GM23338 (cell line): ENCODE results near the gene PIGV. TPM values are rescaled to one million over a fixed set of nuclear protein-coding genes. Genes with fewer than 3 reads are reported as not detected.

Experiments used
- ATAC-seq: fragments of 200-7000 bp; cut with Tn5 transposase; 3 replicates; pipeline ENCODE4 v1.9.1; 2020
- DNase-seq: peaks from one replicate; pipeline ENCODE4 v3.0.0-alpha.2; 2015; ENCODE audit warnings: low spot score
- H2AFZ ChIP-seq: fragments of 200-600 bp; sonication (generic); 2 replicates; pipeline ENCODE4 v1.8.0; 2016; ENCODE audit warnings: antibody characterized with exemption, mild to moderate bottlenecking, moderate library complexity
- H3F3A ChIP-seq: fragments of 200-600 bp; sonication (generic); replicated peaks from 2 replicates; pipeline ENCODE4 v1.8.0; 2017; ENCODE audit warnings: antibody characterized with exemption, mixed run types, low read depth
- H3K27ac ChIP-seq: fragments of 200-600 bp; sonication (generic); 2 replicates; pipeline ENCODE4 v1.6.1; 2016; ENCODE audit warnings: low read depth
- H3K27me3 ChIP-seq: fragments of 200-600 bp; sonication (generic); 2 replicates; pipeline ENCODE4 v1.8.0; 2016; ENCODE audit warnings: mild to moderate bottlenecking, mixed run types, moderate library complexity; ENCODE audit not compliant: insufficient read depth
- H3K36me3 ChIP-seq: fragments of 200-600 bp; sonication (generic); 2 replicates; pipeline ENCODE4 v1.8.0; 2016; ENCODE audit warnings: mild to moderate bottlenecking; ENCODE audit not compliant: insufficient read depth
- H3K4me1 ChIP-seq: fragments of 200-600 bp; sonication (generic); 2 replicates; pipeline ENCODE4 v1.8.0; 2016; ENCODE audit warnings: mild to moderate bottlenecking, moderate library complexity; ENCODE audit not compliant: insufficient read depth
- H3K4me2 ChIP-seq: fragments of 200-600 bp; sonication (generic); 2 replicates; pipeline ENCODE4 v1.7.1; 2017; ENCODE audit warnings: mixed run types
- H3K4me3 ChIP-seq: fragments of 200-600 bp; sonication (generic); 2 replicates; pipeline ENCODE4 v1.6.1; 2016; ENCODE audit warnings: mixed run types
- H3K79me2 ChIP-seq: fragments of 200-600 bp; sonication (generic); replicated peaks from 2 replicates; pipeline ENCODE4 v1.8.0; 2017; ENCODE audit warnings: mild to moderate bottlenecking; ENCODE audit not compliant: insufficient read depth
- H3K9me2 ChIP-seq: fragments of 200-600 bp; sonication (generic); 2 replicates; pipeline ENCODE4 v1.8.0; 2017; ENCODE audit not compliant: insufficient read depth
- H4K20me1 ChIP-seq: fragments of 200-600 bp; sonication (generic); replicated peaks from 2 replicates; pipeline ENCODE4 v1.8.0; 2017; ENCODE audit warnings: mild to moderate bottlenecking; ENCODE audit not compliant: insufficient read depth
- H3K27ac Mint-ChIP-seq: 2 replicates; pipeline ENCODE4 v1.8.0; 2020; ENCODE audit warnings: inconsistent platforms, mild to moderate bottlenecking, moderate library complexity, mixed read lengths
- H3K27me3 Mint-ChIP-seq: 3 replicates; pipeline ENCODE4 v1.8.0; 2022; ENCODE audit warnings: low read depth, mild to moderate bottlenecking, moderate library complexity, mixed read lengths, inconsistent platforms; ENCODE audit not compliant: insufficient read depth, poor library complexity
- H3K36me3 Mint-ChIP-seq: 3 replicates; pipeline ENCODE4 v1.8.0; 2021; ENCODE audit warnings: low read depth, mild to moderate bottlenecking, inconsistent platforms, moderate library complexity, mixed read lengths
- H3K4me1 Mint-ChIP-seq: 3 replicates; pipeline ENCODE4 v1.8.0; 2020; ENCODE audit warnings: mild to moderate bottlenecking, inconsistent platforms, mixed read lengths
- H3K4me3 Mint-ChIP-seq: 3 replicates; pipeline ENCODE4 v1.8.0; 2021; ENCODE audit warnings: moderate library complexity, mild to moderate bottlenecking, inconsistent platforms, mixed read lengths
- H3K9me3 Mint-ChIP-seq: 3 replicates; pipeline ENCODE4 v1.8.0; 2020; ENCODE audit warnings: moderate library complexity, mild to moderate bottlenecking, inconsistent platforms, mixed read lengths
- CREB1 ChIP-seq: fragments of 250-450 bp; sonication (Bioruptor Pico); IDR thresholded peaks from 2 replicates; pipeline ENCODE4 v1.5.0; 2020; ENCODE audit warnings: low read depth, mild to moderate bottlenecking, moderate library complexity
- EZH2phosphoT487 ChIP-seq: fragments of 200-600 bp; sonication (generic); IDR thresholded peaks from one replicate; pipeline ENCODE4 v1.8.1; 2018; ENCODE audit warnings: antibody characterized with exemption; ENCODE audit not compliant: unreplicated experiment
- JUNB ChIP-seq: IDR thresholded peaks from one replicate; pipeline ENCODE4 v1.6.1; 2016; ENCODE audit warnings: antibody characterized with exemption; ENCODE audit not compliant: unreplicated experiment
- ZNF114 ChIP-seq: fragments of 250-450 bp; sonication (Bioruptor Pico); IDR thresholded peaks from 2 replicates; pipeline ENCODE4 v1.5.0; 2020; ENCODE audit warnings: mild to moderate bottlenecking, moderate library complexity
- ZNF462 ChIP-seq: fragments of 250-450 bp; sonication (Bioruptor Pico); IDR thresholded peaks from 2 replicates; pipeline ENCODE4 v1.5.0; 2020; ENCODE audit warnings: mild to moderate bottlenecking, moderate library complexity
- polyA plus RNA-seq: library from polyadenylated mRNA; unstranded; fragments of >200 nt; fragmentation: Nextera tagmentation; extraction: Ambion mirVana; gene quantifications from 2 replicates; pipeline ENCODE4 v1.2.1, GENCODE V29; 2016
- total RNA-seq: library from RNA; depleted of rRNA; stranded (reverse); fragments of >200 nt; shearing (Covaris generic); gene quantifications from 2 replicates; pipeline ENCODE4 v1.2.3, GENCODE V29; 2014
- TF ChIP-seq, protein P1 (sequence below): IDR thresholded peaks from one replicate; pipeline ENCODE4 v1.6.1; 2018; ENCODE audit warnings: antibody characterized with exemption; ENCODE audit not compliant: unreplicated experiment

Gene PIGV
- total and polyA plus RNA-seq, 2 experiments from 2014 or later = 4.5 to 12.6 TPM

DNA sequence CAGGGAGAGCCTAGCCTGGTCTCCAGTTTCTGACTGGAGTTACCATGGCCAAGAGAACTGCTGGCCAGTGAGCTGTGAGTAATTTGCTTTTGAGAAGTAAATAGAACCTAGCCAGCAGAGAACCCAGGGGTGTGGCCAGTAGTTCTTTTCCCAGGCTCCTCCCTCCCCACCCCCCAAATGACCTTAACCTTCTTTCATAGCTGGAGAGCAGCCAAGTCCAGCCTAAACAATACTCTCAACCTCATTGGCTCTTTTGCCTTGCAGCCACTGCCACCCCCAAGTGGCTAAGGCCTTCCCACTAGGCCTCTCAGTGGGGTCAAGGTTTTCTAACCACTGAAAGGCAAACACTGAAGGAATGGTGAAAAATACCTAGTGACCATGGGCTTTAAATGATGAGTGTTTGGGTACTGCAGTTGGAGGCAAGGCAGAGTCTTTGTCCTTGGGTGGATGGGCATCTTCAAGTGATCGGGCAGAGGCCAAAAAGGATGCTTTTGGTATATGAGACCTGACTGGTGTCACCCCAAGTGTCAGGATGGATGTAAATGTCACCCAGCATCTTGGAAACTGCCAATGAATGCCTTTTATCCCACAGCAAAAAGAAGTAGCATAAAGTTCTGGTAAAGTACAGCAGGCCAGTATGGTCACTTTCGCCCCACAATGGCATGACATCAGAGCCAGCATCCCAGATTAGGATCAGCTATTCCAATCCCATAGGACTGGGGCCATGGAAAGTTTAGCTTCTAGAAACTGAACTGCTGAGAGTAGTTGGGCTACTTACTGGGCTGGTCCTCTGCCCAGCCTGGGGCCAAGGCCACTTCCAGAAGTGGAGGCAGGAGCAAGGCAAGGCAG, 3.5 kb upstream of the PIGV start (continued):
- TF ChIP-seq, protein P1, sequence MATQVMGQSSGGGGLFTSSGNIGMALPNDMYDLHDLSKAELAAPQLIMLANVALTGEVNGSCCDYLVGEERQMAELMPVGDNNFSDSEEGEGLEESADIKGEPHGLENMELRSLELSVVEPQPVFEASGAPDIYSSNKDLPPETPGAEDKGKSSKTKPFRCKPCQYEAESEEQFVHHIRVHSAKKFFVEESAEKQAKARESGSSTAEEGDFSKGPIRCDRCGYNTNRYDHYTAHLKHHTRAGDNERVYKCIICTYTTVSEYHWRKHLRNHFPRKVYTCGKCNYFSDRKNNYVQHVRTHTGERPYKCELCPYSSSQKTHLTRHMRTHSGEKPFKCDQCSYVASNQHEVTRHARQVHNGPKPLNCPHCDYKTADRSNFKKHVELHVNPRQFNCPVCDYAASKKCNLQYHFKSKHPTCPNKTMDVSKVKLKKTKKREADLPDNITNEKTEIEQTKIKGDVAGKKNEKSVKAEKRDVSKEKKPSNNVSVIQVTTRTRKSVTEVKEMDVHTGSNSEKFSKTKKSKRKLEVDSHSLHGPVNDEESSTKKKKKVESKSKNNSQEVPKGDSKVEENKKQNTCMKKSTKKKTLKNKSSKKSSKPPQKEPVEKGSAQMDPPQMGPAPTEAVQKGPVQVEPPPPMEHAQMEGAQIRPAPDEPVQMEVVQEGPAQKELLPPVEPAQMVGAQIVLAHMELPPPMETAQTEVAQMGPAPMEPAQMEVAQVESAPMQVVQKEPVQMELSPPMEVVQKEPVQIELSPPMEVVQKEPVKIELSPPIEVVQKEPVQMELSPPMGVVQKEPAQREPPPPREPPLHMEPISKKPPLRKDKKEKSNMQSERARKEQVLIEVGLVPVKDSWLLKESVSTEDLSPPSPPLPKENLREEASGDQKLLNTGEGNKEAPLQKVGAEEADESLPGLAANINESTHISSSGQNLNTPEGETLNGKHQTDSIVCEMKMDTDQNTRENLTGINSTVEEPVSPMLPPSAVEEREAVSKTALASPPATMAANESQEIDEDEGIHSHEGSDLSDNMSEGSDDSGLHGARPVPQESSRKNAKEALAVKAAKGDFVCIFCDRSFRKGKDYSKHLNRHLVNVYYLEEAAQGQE = no peak
- TF ChIP-seq CREB1 (CRISPR knock-in tag) = no peak

DNA sequence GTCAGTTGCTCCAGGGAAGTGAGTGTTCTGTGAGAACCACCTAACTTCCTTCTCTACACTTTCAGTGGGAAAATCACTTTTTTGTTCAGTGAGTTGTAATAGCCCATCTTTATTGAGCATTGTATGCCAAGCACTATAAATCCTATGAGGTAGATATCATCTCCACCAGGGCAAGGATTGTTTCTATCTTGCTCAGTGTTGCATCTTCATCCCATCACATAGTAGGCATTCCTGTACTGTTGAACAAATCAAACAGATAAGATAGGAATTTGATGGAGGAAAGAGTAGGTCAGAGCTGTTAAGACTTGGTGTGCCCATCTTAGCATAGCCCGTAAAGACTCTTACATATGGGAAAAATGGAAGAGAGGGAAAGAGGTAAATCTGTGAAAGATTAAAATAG, 2.9 kb upstream of the PIGV start:
- peaks cover 19% of the 10 kb centered on the region for H3F3A ChIP-seq
- peaks cover 37% of the 10 kb centered on the region for H3K4me1 ChIP-seq
- no peak overlapping the region for H3K4me3 Mint-ChIP-seq
- H3K36me3 Mint-ChIP-seq = peaks cover 23% of the 10 kb centered on the region
- H4K20me1 ChIP-seq = no peaks in the 10 kb centered on the region; the same call in 1 of the 2 replicates
- H3K27ac ChIP-seq = peak overlapping the region; percentile 13; the same call in 1 of the 2 replicates
- H3K36me3 ChIP-seq = peaks cover 4% of the 10 kb centered on the region; the same call in 1 of the 2 replicates
- H3K9me2 ChIP-seq = no peaks in the 10 kb centered on the region
- ATAC-seq (no peak), DNase-seq (no peak)
- TF ChIP-seq CREB1 (CRISPR knock-in tag) (no peak), ZNF114 (CRISPR knock-in tag) (no peak)
- peaks cover 53% of the 10 kb centered on the region for H3K4me1 Mint-ChIP-seq
- no peaks in the 10 kb centered on the region; the same call in 1 of the 3 replicates for H3K9me3 Mint-ChIP-seq
- no peaks in the 10 kb centered on the region for H3K79me2 ChIP-seq
- H2AFZ ChIP-seq = no peak overlapping the region
- H3K27ac Mint-ChIP-seq = no peak overlapping the region
- no peak overlapping the region for H3K4me3 ChIP-seq
- no peaks in the 10 kb centered on the region for H3K27me3 ChIP-seq
- H3K4me2 ChIP-seq = no peak overlapping the region
- H3K27me3 Mint-ChIP-seq = peaks cover 14% of the 10 kb centered on the region

DNA sequence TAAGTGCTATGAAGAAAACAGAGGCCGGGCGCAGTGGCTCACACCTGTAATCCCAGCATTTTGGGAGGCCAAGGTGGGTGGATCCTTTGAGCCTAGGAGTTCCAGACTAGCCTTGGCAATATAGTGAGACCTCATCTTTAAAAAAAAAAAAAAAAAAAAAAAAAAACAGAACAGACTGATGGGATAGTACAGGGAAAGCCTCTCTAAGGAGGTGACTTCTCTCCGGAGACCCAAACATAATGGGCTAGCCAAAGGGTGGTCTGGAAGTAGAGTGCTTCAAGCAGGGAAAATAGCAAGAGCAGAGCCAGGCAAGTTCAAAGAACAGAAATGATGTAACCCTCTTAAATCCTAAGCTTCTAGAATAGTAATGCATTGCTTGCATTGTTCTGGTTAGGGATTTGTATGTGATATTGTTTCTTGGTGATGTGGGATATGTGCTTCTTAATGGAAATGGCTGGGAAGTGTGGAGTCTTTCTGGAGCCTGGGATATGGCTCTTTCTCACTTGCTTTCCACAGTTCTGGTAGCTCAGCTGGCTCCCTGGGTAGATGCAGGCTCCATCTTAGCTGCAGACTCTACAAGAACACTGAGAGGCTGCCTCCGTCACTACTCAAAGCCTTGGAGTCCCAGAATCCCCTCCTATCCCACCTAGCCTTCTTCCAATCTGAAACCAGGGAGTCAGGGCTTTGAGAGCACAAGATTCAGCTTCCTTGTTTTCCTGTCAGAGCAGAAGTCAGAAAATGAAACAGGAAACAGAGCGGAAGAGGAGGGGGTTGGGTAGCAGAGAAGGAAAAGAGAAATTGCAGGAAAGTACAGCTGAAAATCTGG, 1.9 kb upstream of the PIGV start:
- peak; percentile 6 for DNase-seq
- Mint-ChIP-seq H3K36me3 (peaks cover 15% of the 10 kb centered on the region; the same call in 2 of the 3 replicates), H3K4me1 (peaks cover 53% of the 10 kb centered on the region), H3K27ac (peak overlapping the region; percentile 98), H3K4me3 (peak overlapping the region; percentile 94; the same call in 1 of the 3 replicates), H3K27me3 (peaks cover 14% of the 10 kb centered on the region), H3K9me3 (no peaks in the 10 kb centered on the region; the same call in 1 of the 3 replicates)
- Histone ChIP-seq H4K20me1 (no peaks in the 10 kb centered on the region; the same call in none of the 2 replicates), H3K9me2 (no peaks in the 10 kb centered on the region), H2AFZ (no peak overlapping the region), H3K79me2 (no peaks in the 10 kb centered on the region), H3K4me1 (peaks cover 37% of the 10 kb centered on the region), H3K4me3 (peak overlapping the region; percentile 99; the same call in 1 of the 2 replicates), H3K4me2 (peak overlapping the region; percentile 97), H3F3A (peaks cover 19% of the 10 kb centered on the region), H3K27ac (peak overlapping the region; percentile 93), H3K36me3 (peaks cover 4% of the 10 kb centered on the region; the same call in 1 of the 2 replicates), H3K27me3 (no peaks in the 10 kb centered on the region)
- ATAC-seq = no peak
- TF ChIP-seq EZH2phosphoT487 (no peak), ZNF462 (CRISPR knock-in tag) (no peak), JUNB (no peak)
